Chondrocyte (in vitro differentiated cells): ENCODE measurements around the gene CMC2. TPM values are rescaled to one million over a fixed set of nuclear protein-coding genes. Genes with fewer than 3 reads are reported as not detected.

ENCODE experiments used
- DNase-seq: peaks from one replicate; pipeline ENCODE4 v3.0.0; 2021; ENCODE audit warnings: mixed read lengths, low spot score
- H3K27ac Mint-ChIP-seq: one replicate; pipeline ENCODE4 v1.8.0; 2021; ENCODE audit warnings: mild to moderate bottlenecking, moderate library complexity, mixed read lengths; ENCODE audit not compliant: unreplicated experiment
- H3K27me3 Mint-ChIP-seq: 2 replicates; pipeline ENCODE4 v1.8.0; 2021; ENCODE audit warnings: low read depth, mixed read lengths
- H3K36me3 Mint-ChIP-seq: 2 replicates; pipeline ENCODE4 v1.8.0; 2021; ENCODE audit warnings: low read depth, mixed read lengths
- H3K4me1 Mint-ChIP-seq: 2 replicates; pipeline ENCODE4 v1.8.0; 2021; ENCODE audit warnings: low read depth, mild to moderate bottlenecking, mixed read lengths
- H3K4me3 Mint-ChIP-seq: one replicate; pipeline ENCODE4 v1.8.0; 2021; ENCODE audit warnings: mild to moderate bottlenecking, moderate library complexity, mixed read lengths; ENCODE audit not compliant: unreplicated experiment
- H3K9me3 Mint-ChIP-seq: 2 replicates; pipeline ENCODE4 v1.8.0; 2021; ENCODE audit warnings: low read depth, mixed read lengths
- CTCF ChIP-seq: fragments of 200-600 bp; sonication (generic); IDR thresholded peaks from 2 replicates; pipeline ENCODE4 v1.5.0; 2021; ENCODE audit warnings: antibody characterized with exemption, mild to moderate bottlenecking, moderate library complexity
- long read RNA-seq: library from polyadenylated mRNA; stranded (forward); transcript quantifications from one replicate; pipeline ENCODE4 v2.0.0, GENCODE V29; 2021
- total RNA-seq: library from RNA; stranded (reverse); gene quantifications from 3 replicates; pipeline ENCODE4 v1.2.1, GENCODE V29; 2021

The CMC2 gene
- 42.4 to 61.6 TPM (median 45.8 TPM) in 3 replicates for total RNA-seq
- long read RNA-seq, full-length matches to known transcripts = 30 of 47 reads
- long read RNA-seq, partial matches to known transcripts = 0 of 47 reads
- long read RNA-seq, other reads (novel, unspliced or antisense) = 17 of 47 reads

- Mint-ChIP-seq H3K4me3 (peak within 1 kb of the TSS; percentile 93), H3K4me1 (peaks cover 42% of the 10 kb centered on the region), H3K36me3 (no peaks in the 10 kb centered on the region), H3K27me3 (no peaks in the 10 kb centered on the region), H3K9me3 (no peaks in the 10 kb centered on the region), H3K27ac (peak within 1 kb of the TSS; percentile 100)
- peak; percentile 25 for TF ChIP-seq CTCF
- DNase-seq = peak; percentile 99
These were observed at the start of gene CMC2, which contains the start of gene CENPN for GRCh38 chr16:81006813-81007695. CMC2 (minus strand) TSS chr16:81006885; CDS start chr16:80997394, 9,491 bp downstream. CENPN (plus strand) TSS chr16:81007214; CDS start chr16:81011940, 4,726 bp downstream.

GRCh38 chr16:81053761-81054160 is 47.1 kb upstream of the CMC2 start:
- Mint-ChIP-seq H3K36me3 (peaks cover 11% of the 10 kb centered on the region), H3K4me1 (no peaks in the 10 kb centered on the region), H3K27me3 (no peaks in the 10 kb centered on the region), H3K9me3 (peaks cover 19% of the 10 kb centered on the region), H3K27ac (no peak overlapping the region), H3K4me3 (no peak overlapping the region)
- no peak for DNase-seq
- no peak for TF ChIP-seq CTCF

- H3K4me1 Mint-ChIP-seq = peaks cover 18% of the 10 kb centered on the region
- DNase-seq = no peak
- H3K27ac Mint-ChIP-seq = no peak overlapping the region
- TF ChIP-seq CTCF = no peak
- H3K4me3 Mint-ChIP-seq = no peak overlapping the region
- peaks cover 39% of the 10 kb centered on the region for H3K36me3 Mint-ChIP-seq
- H3K9me3 Mint-ChIP-seq = no peaks in the 10 kb centered on the region
- no peaks in the 10 kb centered on the region for H3K27me3 Mint-ChIP-seq
These were observed 36.1 kb upstream of the CMC2 start for GRCh38 chr16:81042821-81043220.

- peaks cover 29% of the 10 kb centered on the region for H3K4me1 Mint-ChIP-seq
- no peak overlapping the region for H3K4me3 Mint-ChIP-seq
- H3K27ac Mint-ChIP-seq = peak overlapping the region; percentile 57
- no peak for DNase-seq
- H3K27me3 Mint-ChIP-seq = no peaks in the 10 kb centered on the region
- no peaks in the 10 kb centered on the region for H3K9me3 Mint-ChIP-seq
- peaks cover 39% of the 10 kb centered on the region for H3K36me3 Mint-ChIP-seq
- TF ChIP-seq CTCF = no peak
These were observed 35.0 kb upstream of the CMC2 start for GRCh38 chr16:81041696-81042095.

GRCh38 chr16:81040842-81041241 is 34.2 kb upstream of the CMC2 start:
- no peak for TF ChIP-seq CTCF
- Mint-ChIP-seq H3K9me3 (no peaks in the 10 kb centered on the region), H3K27me3 (no peaks in the 10 kb centered on the region), H3K36me3 (peaks cover 39% of the 10 kb centered on the region), H3K4me1 (peaks cover 31% of the 10 kb centered on the region), H3K27ac (no peak overlapping the region), H3K4me3 (no peak overlapping the region)
- DNase-seq = no peak
